GM19099 (cell line): ENCODE data around the gene CD320.

Experiments
- POLR2A ChIP-seq: IDR thresholded peaks from 3 replicates; pipeline ENCODE4 v1.6.1; 2011; ENCODE audit warnings: low read depth; ENCODE audit not compliant: insufficient read length; ENCODE audit errors: extremely low read depth

The CD320 gene

DNA sequence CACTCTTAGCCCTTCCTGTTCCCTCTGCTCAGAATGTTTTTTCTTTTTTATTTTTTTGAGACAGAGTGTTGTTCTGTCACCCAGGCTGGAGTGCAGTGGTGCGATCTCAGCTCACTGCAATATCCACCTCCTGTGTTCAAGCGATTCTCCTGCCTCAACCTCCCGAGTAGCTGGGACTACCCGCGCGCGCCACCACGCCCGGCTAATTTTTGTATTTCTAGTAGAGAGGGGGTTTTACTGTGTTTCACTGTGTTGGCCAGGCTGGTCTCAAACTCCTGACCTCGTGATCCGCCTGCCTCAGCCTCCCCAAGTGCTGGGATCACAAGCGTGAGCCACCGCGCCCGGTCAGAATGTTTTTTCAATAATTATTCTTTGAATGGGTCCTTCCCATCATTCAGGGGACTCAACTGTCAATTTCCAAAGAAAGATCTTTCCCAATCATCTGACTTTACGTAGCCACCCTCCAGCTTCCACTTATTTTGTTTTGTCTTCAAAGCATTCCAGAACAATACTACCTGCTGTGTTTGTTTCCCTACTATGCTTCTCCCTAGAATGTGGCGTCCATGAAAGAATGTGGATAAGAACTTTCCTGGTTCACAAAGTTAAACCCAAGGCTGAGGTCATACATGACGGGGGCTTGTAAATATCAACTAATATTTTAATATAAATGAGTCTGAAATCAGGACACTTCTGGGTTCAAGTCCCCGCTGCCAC, 11.8 kb upstream of the CD320 start:
- no peak for TF ChIP-seq POLR2A

- no peak for TF ChIP-seq POLR2A
Observed at GRCh38 chr19:8316351-8317125, 8.4 kb upstream of the CD320 start.

GRCh38 chr19:8311461-8312260, 3.5 kb upstream of the CD320 start:
- no peak for TF ChIP-seq POLR2A

- no peak for TF ChIP-seq POLR2A
Observed at GRCh38 chr19:8310342-8311055, 2.3 kb upstream of the CD320 start.

- no peak for TF ChIP-seq POLR2A
Observed at GRCh38 chr19:8308891-8309291, 733 bp upstream of the CD320 start.

GRCh38 chr19:8307400-8307964, 676 bp downstream of the CD320 start:
- TF ChIP-seq POLR2A = no peak

DNA sequence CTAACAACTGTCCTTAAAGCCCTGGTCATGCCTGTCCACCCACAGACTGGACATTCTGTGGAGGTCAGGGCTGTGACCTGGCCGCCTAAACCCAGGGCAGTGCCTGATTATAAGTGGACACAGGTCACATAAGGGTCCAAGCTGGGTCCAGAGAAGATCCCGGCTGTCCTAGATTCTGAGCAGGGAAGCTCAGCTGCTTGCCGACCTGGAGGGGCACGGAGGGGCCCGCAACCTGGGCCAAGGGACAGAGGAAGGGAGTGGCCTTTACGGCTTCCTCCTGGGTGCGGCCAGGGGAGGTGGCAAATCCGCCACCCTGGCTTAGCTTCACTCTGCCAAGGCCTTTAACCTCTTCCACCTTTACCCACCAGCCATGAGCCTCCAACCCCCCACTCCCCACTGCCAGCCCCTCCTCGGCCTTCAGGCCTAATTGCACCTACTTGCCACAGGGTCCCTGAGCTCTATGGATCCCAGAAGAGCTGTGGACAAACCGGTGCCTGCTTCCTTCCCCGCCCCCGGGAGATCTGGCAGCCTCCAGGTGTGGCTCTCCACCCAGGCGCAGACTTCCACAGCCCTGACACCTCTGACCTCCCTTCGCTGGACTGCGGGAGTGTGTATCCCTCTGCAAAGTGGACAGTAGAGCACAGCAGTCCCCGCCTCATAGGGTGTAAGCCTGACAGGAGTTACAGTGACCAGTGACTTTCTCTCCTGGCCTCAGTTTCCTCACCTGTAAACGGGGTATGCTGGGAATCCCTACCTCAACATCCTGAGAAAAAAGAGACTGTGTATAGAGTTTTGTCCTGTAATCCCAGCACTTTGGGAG, 1.7 kb downstream of the CD320 start:
- no peak for TF ChIP-seq POLR2A

- TF ChIP-seq POLR2A = no peak
Observed at GRCh38 chr19:8305798-8306197, 2.4 kb downstream of the CD320 start.

DNA sequence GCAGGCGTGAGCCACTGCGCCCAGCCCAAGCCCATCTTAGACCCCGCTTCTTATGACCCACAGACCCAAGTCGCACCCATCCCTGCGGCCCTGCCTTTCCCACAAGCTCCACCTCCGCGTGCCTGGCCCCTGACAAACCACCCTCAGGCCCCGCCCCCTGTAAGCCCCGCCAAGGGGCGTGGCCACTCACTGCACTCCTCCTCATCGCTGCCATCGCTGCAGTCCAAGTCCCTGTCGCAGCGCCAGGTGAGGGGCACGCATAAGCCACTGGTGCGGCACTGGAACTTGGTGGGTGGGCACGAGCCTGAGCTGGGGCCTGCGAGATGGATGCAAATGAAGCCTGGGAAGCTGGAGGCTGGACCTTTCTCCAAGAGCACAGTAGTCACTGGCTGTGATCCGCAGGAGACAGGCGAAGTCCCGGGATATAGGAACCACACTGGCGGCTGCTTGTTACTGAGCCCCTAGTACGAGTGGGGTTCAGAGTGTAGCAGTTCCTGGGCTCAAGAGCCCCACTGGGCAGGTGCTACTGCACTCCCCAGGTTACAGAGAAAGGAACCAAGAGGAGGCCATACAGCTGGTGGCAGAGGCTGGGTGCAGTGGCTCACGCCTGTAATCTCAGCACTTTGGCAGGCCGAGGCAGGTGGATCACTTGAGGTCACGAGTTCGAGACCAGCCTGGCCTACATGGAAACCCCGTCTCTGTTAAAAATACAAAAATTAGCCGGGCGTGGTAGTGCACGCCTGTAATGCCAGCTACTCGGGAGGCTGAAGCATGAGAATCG, 3.1 kb downstream of the CD320 start:
- TF ChIP-seq POLR2A = no peak

DNA sequence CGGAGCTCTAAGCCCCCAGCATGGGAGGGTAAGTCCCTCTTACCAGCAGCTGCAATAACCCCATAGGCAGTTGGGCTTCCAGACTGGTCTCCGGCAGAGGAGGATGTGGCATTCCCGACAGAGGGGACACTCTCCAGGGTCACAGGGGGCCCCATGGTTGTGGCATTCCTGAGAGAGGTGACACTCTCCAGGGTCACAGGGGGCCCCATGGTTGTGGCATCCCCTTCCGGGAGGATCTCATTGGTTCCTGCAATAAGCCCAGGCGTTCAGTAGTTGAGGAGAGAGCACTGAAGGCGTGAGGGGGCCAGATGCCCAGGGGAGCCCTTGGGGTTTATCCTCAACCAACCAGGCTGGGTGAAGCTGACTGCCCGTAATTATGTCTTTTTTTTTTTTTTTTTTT, 5.4 kb downstream of the CD320 start:
- TF ChIP-seq POLR2A = no peak

DNA sequence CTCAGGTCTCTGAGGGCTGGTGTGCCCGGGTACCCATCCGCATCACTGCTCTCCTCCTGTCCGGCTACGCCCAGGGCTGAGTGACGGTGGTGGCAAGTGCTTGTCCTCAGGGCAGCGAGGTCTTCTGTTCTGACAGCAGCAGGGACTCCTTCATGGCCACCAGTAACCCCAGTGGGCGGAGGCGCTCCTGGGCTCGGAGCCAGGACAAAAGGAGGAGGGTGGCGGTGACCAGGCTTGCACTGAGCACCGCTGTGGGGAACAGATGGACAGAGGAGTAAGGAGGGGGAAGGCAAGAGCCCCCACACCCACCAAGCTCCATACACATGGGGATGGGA, 5.8 kb downstream of the CD320 start:
- no peak for TF ChIP-seq POLR2A

DNA sequence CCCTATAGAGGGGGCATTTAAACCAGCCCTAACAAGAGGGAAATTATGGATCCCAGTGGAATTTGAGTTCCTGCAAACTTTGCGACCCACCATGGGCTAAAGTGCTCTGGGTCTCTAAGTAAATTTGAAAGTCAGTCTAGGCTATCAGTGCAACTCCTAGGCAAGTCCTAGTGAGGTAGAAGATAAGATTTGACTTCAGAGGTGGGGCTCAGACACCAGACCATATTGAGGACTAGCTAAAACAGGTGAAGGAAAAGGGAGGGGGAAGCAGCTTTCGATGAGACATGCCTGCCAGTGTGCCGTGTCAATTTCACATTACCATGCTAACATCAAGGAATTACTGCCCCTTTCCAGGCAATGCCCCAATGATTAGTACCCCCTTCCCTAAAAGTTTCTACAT, 38.4 kb downstream of the CD320 start:
- TF ChIP-seq POLR2A = no peak

GRCh38 chr19:8265872-8266271, 42.3 kb downstream of the CD320 start:
- TF ChIP-seq POLR2A = no peak
